HepG2 (cell line): ENCODE measurements around the gene HDDC3.

Experiments used
- GLI4 ChIP-seq: sonication (generic); formaldehyde crosslinking; IDR thresholded peaks from 2 replicates; pipeline ENCODE4 v1.5.1; 2020; ENCODE audit warnings: missing genetic modification reagents, mild to moderate bottlenecking, moderate library complexity, borderline replicate concordance
- RELA ChIP-seq: sonication (generic); formaldehyde crosslinking; IDR thresholded peaks from 2 replicates; pipeline ENCODE4 v1.4.0; 2020; ENCODE audit warnings: missing genetic modification reagents
- TAF1 ChIP-seq: sonication (generic); formaldehyde crosslinking; IDR thresholded peaks from 2 replicates; pipeline ENCODE4 v1.4.0; 2020; ENCODE audit warnings: missing genetic modification reagents
- TEAD2 ChIP-seq: sonication (generic); formaldehyde crosslinking; IDR thresholded peaks from 2 replicates; pipeline ENCODE4 v1.9.0; 2021; ENCODE audit warnings: missing genetic modification reagents
- ZNF543 ChIP-seq: sonication (generic); formaldehyde crosslinking; IDR thresholded peaks from 2 replicates; pipeline ENCODE4 v1.4.0; 2020; ENCODE audit warnings: mild to moderate bottlenecking, missing genetic modification reagents
- ZNF564 ChIP-seq: sonication (generic); formaldehyde crosslinking; IDR thresholded peaks from 2 replicates; pipeline ENCODE4 v1.8.1; 2023; ENCODE audit warnings: mild to moderate bottlenecking, missing genetic modification reagents

DNA sequence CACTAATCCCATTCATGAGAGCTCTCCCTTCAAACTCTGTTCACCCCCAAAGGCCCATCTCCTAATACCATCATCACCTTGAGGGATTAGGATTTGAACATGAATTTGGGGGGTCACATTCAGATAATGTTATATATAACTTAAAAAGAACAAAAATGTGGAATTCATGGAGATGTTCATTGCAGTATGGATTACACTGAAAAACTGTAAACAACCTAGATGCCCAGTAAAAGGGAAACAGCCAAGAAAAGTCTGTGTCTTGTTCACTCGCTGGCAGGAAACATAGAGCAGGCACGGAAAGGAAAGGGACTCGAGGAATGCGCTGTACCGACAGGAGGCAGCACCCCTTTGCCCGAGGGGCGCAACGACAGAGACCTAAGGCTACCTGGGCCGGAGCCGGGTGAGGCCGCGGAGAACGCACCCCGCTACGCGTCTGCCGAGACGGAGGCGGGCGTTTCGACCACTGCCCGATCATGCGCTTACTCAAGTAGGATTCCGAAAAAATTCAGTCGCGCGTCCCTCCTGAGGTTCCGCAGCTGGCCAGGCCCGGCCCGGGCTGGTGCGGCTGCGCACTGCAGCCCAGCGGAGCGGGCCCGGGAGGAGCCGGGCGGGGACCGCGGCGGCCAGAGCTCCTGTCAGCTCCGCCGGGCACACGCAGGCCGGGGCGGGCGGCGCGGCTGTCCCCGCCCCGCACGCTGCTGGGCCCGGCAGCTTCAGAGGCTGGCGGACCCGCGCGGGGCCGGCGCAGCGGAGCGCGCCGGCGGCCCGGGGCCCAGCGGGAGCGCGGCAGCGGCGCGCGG lies 30.1 kb downstream of the HDDC3 start:
- no peak for TF ChIP-seq TEAD2 (CRISPR knock-in tag)
- TF ChIP-seq TAF1 (CRISPR knock-in tag): no peak; the same call in 1 of the 2 replicates
- TF ChIP-seq GLI4 (CRISPR knock-in tag): no peak
- TF ChIP-seq RELA (CRISPR knock-in tag): no peak
- no peak for TF ChIP-seq ZNF543 (CRISPR knock-in tag)
- no peak for TF ChIP-seq ZNF564 (CRISPR knock-in tag)
